Coronary artery (tissue), 2 donors: ENCODE data around the gene FAM200B.
"Not testable (repeated sequence)": the region's sequence is repeated elsewhere in the genome, so short reads cannot be mapped to it uniquely, and the experiment has no call there.

Experiments
- DNase-seq: peaks from one replicate; pipeline ENCODE4 v3.0.0-alpha.2; 2017; ENCODE audit warnings: low spot score
- H3K27ac ChIP-seq, 2 donors: fragments of 200-600 bp; sonication (generic); one replicate each; pipeline ENCODE4 v1.5.1; 2016 to 2019
- H3K4me3 ChIP-seq: fragments of 200-600 bp; sonication (generic); 2 replicates; pipeline ENCODE4 v1.5.1; 2016; ENCODE audit warnings: mild to moderate bottlenecking, moderate library complexity
- CTCF ChIP-seq: fragments of 200-600 bp; sonication (generic); IDR thresholded peaks from one replicate; pipeline ENCODE4 v1.5.1; 2019; ENCODE audit warnings: antibody characterized with exemption

The FAM200B gene

DNA sequence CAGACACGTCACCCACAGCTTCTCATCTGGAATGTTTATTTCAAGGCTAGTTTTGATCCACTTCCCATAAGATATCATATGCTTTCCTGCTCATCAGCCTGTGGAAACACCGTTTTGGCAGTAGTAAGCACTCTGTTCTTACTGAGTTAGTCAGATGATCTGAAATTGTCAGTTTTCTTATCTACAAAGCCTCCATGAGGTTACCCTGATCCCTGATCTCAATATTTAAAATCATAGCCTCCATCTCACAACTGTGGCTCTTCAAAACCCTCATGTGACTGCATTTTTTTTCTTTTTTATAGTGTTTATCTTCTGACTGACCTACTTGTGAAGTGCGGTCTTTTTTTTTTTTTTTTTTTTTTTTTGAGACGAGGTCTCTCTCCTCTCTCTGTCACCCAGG, 44.0 kb downstream of the FAM200B start:
- no peak for DNase-seq
- H3K4me3 ChIP-seq = no peak overlapping the region
- TF ChIP-seq CTCF = no peak
- no peak overlapping the region for H3K27ac ChIP-seq

- no peak overlapping the region for H3K27ac ChIP-seq
- no peak for DNase-seq
- H3K4me3 ChIP-seq = no peak overlapping the region
- TF ChIP-seq CTCF = peak; percentile 56
These were observed 48.4 kb downstream of the FAM200B start for GRCh38 chr4:15729910-15730533.

- not testable (repeated sequence) for H3K4me3 ChIP-seq, H3K27ac ChIP-seq, DNase-seq
These were observed 51.4 kb downstream of the FAM200B start for GRCh38 chr4:15733061-15733460.

DNA sequence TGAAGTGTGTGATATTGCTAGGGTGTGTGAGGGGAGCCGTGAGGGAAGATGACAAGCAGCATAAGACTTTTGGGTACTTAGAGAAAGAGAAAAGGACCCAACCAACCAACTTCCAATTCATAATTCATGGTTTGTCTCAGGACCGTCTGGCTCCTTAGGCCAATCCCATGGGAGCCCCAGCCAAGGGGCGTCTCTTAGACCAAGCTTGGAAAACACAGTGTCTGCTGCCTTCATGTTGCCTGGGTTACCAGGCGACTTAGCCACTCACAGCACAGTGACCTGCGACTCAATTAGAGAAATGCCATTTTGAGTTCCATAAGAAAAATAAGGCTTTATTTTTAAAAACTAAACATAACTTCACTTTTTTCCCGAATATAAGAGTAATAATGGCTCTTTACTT, 53.9 kb downstream of the FAM200B start:
- no peak for TF ChIP-seq CTCF
- Histone ChIP-seq H3K27ac (no peak overlapping the region), H3K4me3 (no peak overlapping the region)
- DNase-seq = no peak

DNA sequence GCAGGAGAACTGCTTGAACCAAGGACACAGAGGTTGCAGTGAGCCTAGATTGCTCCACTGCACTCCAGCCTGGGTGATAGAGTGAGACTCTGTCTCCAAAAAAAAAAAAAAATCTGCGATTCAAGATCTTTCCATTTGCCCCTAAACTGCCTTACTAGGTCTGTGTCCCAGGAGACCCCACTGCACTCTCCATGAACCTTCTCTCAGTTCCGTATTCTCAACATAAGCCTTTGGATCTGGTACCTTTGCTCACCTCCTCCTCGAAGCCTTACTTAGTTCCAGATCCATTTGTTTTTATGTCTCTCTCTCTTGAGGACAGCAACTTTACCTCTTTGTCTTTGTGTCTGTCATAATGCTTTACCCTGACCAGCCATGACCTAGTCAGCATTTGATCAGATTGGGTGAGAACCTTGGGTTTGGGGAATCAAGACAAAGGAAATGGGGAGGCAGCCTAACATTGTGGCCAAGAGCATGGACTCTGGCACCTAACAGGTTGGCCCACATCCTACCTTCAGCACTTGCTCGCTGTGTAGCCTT, 55.0 kb downstream of the FAM200B start:
- Histone ChIP-seq H3K27ac (no peak overlapping the region), H3K4me3 (no peak overlapping the region)
- no peak for TF ChIP-seq CTCF
- DNase-seq = no peak

DNA sequence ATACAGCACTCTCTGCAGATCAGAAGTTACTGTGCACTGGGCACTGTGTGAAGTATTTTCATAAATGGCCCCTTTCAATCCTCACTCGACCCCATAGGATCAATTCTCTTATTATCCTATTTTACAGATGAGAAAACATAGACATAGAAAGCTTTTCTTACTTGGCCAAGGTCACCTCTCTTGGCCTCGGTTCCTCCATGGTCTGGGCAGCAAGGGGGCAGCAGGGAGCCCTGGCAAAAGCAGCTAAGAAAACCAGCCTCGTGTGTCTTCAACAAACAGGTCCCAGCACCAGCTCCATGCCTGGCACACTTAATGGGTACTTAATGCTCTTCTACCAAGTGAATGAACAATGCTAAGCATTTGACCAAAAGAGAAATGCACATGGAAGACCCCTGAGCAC, 55.6 kb downstream of the FAM200B start:
- DNase-seq = no peak

GRCh38 chr4:15738877-15739276, 57.2 kb downstream of the FAM200B start:
- no peak overlapping the region for H3K4me3 ChIP-seq
- TF ChIP-seq CTCF = no peak
- no peak for DNase-seq
- H3K27ac ChIP-seq = no peak overlapping the region

More for the DNA sequence above, 55.6 kb downstream of the FAM200B start:
- TF ChIP-seq CTCF = no peak
- H3K27ac ChIP-seq = no peak overlapping the region
- no peak overlapping the region for H3K4me3 ChIP-seq
